GM12874 (cell line): ENCODE measurements around the gene MRPL10.

ENCODE experiments used
- TF ChIP-seq, protein P1 (sequence below): IDR thresholded peaks from 2 replicates; pipeline ENCODE4 v1.5.1; 2011; ENCODE audit warnings: low read depth, mild to moderate bottlenecking, control low read depth, low read length, moderate library complexity; ENCODE audit not compliant: insufficient read depth

The MRPL10 gene

GRCh38 chr17:47840742-47841487, 9.6 kb upstream of the MRPL10 start, which contains the start of gene SCRN2:
Gene SCRN2 (minus strand): TSS chr17:47841273. CDS start chr17:47840843, 430 bp downstream.
- TF ChIP-seq, protein P1, sequence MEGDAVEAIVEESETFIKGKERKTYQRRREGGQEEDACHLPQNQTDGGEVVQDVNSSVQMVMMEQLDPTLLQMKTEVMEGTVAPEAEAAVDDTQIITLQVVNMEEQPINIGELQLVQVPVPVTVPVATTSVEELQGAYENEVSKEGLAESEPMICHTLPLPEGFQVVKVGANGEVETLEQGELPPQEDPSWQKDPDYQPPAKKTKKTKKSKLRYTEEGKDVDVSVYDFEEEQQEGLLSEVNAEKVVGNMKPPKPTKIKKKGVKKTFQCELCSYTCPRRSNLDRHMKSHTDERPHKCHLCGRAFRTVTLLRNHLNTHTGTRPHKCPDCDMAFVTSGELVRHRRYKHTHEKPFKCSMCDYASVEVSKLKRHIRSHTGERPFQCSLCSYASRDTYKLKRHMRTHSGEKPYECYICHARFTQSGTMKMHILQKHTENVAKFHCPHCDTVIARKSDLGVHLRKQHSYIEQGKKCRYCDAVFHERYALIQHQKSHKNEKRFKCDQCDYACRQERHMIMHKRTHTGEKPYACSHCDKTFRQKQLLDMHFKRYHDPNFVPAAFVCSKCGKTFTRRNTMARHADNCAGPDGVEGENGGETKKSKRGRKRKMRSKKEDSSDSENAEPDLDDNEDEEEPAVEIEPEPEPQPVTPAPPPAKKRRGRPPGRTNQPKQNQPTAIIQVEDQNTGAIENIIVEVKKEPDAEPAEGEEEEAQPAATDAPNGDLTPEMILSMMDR, result peak; percentile 97

DNA sequence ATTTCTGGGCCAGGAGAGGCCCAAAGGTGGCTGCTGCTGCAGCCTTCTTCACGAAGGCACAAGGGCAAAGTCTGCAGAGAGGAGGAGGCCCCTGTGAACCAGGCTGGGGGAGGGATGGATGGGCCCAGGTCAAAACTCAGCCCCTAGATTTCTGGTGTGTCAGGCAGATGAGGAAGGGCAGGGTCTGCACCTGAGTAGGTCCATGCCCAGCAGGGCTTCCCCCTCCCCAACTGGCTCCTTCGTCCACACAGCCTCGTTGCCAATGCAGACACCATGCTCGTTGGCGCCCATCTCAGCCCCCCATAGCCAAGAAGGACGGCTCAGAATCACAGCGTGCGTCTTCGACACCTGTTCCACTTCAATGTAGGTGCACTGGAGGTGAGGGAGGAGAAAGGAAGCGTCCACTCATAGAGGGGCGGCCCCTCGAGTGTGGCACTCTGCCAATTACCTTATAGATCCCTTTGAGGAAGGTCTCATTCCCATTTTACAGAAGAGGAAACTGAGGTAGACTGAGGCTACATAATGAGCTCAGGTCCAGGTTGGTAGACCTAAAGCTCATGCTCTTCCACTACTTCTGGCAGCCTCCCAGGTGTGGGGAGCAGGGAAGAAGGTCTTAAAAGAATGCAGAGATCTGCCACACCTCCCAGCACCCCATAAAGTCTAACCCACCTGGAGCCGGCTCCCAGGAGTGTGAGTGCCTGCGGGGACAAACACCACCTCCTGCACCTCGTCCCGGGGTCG, 8.8 kb upstream of the MRPL10 start:
- TF ChIP-seq, protein P1, result no peak

DNA sequence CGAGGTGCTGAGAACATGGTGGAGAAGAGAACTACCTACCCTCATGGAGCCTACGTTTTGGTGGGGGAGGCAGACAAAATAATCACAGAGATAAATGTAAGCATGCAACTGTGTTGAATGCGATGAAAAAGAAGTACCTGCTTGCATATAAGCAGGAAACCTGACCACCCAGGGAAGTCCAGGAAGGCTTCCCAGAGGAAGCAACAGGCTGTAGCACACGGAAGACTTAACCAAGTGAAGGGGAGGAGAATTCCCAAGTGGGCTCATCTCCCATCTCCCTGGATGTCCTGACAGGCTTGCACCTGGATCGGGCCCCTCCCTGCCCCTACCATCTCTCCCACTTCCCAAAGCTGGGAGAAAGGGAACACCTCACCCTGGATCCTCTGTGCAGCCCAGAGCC, 7.7 kb upstream of the MRPL10 start:
- TF ChIP-seq, protein P1, result no peak

GRCh38 chr17:47838636-47839035, 7.3 kb upstream of the MRPL10 start:
- TF ChIP-seq, protein P1, result no peak

DNA sequence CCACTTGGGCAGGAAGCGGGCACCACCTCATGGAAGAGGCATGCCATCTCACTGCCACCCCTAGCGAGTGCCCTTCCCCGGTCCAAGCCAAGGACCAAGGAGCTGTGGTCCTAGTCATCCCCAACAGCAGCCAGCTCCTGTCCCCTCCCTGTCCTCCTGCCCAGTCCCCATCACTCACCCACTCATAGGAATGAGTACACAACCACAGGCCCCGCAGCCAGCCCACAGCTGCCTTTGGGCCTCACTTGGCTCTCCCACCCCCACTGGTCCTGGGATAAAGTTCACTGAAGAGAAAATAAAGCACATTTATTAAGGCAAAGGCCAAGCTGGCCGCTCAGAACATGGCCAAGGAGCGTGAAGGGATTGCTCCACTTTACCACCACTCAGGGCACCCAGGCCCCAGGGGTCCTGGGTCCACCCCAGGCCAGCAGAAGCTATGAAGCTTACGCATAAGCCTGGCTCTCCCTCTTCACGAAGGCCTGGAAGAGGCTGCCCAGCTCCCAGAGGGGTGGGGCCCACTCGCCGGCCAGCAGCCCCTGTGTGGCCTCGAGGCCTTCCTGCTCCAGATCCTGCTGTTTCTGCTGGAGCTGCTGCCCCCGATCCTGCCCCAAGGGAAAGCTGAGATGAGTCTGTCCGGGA, 6.2 kb upstream of the MRPL10 start:
- TF ChIP-seq, protein P1, result no peak

DNA sequence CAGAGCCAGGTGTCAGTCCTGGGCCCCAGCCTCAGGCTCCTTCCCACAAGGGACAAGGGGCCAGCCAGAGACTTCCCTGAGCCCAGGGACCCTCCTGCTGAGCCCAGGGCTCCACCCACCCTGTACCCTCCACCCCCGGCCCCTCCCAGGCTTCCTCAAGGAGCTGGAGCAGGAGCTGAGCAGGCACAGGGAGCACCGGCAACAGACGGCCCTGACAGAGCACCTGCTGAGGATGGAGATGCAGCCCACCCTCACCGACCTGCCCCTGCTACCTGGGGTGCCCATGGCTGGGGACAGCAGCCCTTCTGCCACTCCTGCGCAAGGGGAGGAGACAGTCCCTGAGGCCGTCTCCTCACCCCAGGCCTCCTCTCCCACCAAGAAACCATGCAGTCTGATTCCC, 5.3 kb upstream of the MRPL10 start:
- TF ChIP-seq, protein P1, result no peak

DNA sequence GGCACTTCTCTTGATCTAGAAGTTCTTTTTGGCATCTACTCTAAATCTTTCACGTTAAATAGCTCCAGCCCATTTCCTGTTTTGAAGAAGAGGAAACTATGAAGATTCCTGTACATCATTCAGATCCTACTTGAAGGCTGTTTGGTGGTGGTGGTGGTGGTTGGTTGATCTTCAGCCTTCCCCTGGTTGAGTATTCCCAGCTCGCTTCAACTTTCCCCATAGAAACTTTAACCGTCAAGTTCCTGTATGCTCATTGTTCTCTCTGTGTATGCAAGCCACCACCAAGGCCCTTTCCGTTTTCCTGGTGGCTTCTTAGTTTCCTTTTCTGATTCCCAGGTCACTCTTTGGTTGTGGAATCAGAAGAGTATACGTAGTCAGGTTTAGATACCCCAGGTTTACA, 3.4 kb upstream of the MRPL10 start:
- TF ChIP-seq, protein P1, result no peak
